HG03108 (cell line): ENCODE measurements around the gene PIK3C3.

Experiments used
- ATAC-seq: cut with Tn5 transposase; IDR thresholded peaks from one replicate; pipeline ENCODE4 v1.9.1; 2021; ENCODE audit warnings: moderate library complexity; ENCODE audit not compliant: unreplicated experiment

The PIK3C3 gene

DNA sequence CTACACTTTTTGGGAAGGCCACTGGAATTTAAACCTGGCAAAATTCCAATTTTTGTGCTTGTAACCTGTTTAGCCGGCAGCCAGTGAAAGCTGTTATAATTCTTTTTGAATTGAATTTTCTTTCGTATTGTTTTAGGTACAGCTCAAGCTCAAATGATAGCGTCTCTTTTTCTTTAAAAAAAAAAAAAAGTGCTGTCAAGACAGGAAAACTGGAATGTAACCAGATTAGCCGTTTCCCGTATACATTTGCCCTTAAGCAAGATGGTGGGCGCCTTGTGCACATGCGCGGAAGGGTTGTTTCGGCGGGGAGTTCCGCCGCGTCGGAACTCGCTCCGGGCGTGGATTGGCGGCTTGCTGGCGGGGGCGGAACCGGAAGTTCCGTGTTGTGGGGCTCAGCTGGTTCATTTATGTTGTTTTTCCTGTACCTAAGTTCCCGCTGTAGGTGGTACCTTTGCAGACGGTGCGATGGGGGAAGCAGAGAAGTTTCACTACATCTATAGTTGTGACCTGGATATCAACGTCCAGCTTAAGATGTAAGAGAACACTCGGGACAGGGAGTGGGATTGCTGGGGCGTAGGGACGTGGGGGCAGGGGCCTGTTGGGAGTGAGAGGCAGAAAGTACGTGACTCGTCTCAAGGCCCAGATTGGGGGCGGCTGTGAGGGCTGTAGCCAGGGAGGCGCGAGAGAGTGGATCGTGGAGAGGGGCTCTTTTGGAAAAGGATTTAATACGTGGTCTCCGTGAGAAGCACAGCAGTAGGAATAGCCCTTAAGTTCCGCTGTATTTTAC lies at the start of gene PIK3C3:
Gene PIK3C3 (plus strand): TSS at position 408 of the 787 bp plus-strand sequence. CDS start 58 bp downstream, at position 466.
- ATAC-seq = peak; percentile 94

DNA sequence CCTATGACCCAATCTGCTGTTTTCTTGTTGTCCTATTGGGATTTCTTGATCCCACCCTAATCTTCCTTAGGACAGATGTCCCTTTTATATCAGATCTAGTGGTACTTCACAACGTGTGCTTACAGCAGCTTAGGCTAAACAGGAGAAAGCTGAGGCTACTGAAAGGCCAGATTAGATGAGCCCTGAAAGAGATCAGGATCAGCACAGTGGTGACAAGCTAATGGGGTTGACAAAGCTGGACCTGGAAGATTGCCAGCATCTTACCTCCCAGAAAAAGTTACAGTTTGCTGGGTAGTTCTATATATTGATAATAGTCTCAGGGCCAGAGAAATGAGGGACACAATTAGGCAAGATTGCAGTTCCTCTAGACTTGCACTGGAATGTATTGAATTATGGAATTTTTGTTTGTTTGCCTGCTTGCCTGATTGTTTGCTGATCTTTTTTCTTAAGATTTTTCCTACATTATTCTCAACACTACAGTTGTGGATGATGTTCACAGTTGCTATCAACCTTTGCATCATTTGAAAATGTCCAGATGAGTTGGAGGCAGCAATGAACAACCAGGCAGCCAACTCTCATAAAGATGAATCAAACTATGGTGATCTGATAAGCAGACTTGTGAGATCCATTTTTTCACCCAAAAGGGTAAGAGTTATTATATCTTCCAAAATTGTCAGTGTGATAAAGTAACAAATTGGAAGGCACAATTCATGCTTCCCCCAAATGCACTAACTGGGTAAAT lies 49.1 kb upstream of the PIK3C3 start:
- no peak for ATAC-seq

DNA sequence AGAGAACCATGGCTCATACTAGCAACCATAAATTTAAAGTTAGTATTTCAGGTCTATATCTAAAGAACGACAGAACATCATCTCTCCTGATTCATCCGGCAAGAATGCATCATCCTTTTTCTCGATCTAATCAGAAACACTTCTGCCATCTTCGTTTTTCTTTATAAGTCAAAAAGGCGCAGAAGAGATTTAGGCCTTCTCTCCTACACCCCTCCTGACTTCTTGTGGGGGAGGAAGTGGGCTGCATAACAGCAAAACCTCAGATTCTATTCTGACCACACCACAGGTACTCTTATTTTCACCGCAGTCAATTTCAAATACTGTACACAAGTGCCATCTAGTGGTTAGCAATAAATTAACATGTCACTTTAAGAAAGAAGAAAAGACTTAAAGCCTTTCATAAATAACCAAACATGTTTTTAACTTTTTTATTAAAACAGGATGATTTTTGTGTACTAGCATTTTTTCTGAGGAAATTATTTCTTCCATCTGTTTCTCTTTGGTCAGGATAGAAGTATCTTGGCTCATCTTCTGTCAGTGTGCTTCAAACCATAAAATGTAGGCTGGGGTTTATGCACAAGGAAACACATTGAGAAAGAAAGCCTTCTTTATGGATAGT lies 48.4 kb upstream of the PIK3C3 start:
- peak; percentile 80 for ATAC-seq

DNA sequence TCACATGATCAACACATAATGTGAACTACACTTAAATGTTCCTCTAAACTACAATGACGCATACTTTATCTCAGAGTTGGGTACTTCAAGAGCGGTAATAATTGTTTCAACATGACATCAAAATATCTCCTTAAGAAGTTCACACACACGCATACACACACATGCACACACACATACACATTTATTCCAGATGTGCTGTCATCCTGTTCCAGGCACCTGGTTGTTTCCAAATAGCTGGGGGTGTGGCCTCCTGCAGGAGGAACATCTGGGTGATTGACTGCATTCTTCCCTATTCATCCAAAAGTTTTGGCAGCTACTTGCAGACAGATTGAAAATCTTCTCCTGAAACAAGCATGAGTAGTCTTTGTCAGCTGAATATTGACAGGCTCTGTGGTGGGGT lies 37.9 kb upstream of the PIK3C3 start:
- no peak for ATAC-seq

DNA sequence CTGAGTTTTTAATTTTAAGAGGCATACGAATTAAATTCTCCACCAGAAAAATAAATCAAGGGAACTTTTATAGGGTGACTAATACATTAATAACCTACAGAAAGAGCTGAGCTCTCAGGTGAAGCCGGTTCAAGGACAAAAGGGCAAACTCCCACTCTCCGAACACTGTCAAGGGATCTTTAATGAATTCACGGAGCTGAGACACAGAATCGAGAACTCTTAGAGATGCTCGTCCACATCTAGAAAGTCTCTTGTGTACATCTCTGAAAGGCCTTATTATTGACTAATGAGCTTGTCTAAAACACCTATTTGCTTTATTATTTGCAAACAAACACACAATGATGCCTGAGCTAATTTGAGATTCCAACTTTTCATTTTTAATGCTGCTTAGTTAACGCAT lies 33.3 kb upstream of the PIK3C3 start:
- ATAC-seq = no peak

DNA sequence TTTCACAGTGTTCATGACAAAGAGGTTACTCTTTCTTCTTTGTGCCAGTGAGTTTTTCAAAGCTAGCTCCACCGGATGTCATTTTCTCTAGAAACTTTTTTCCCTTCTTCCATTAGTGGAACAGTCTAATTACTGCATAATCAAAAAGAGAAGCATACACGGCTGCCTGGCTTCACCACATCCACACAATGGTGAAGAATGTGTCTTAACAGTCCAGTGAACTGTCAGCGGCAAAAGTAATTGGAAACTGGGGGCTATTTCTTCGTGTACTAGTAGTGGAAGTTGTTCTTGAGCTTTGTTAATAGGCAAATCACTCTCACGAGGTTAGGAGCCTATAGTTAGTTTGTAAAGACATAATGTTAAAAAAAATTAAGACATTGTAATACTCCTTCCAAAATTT lies 32.9 kb upstream of the PIK3C3 start:
- no peak for ATAC-seq

DNA sequence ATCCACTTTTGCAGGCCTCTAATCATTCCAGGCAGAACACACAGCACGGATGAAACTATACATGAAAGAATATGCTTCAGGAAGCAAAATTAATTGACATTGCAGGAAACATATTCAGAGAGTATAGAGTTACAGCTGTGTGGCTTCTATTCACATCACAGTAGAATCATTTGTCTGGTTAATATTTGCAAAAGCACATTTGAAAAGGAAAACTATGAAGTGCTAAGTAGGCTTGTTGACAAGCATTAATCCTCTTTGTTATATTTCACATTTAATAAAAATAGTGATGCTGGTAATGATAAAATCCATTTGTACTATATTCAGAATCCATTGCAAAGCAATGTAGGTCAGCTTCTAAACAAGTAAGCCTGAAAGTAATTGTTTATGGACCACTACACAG lies 32.2 kb upstream of the PIK3C3 start:
- no peak for ATAC-seq

DNA sequence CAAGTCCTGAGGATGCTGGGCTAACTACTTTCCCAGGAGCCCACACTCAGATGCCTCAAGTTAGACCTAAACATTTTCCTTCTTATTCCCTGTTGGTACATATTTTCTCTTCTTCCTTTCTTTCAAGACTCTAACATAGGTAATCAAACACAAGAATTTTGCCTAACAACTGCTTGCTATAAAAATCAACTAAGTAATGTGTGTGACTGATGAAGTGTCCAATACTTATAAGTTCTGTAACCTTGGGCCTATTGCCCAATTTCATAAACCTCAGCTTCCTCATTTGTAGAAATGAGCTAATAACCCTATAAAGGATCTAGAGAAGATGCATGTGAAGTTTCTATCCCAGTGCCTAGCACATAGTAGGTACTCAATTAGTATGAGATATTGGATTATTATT lies 31.6 kb upstream of the PIK3C3 start:
- ATAC-seq = no peak

DNA sequence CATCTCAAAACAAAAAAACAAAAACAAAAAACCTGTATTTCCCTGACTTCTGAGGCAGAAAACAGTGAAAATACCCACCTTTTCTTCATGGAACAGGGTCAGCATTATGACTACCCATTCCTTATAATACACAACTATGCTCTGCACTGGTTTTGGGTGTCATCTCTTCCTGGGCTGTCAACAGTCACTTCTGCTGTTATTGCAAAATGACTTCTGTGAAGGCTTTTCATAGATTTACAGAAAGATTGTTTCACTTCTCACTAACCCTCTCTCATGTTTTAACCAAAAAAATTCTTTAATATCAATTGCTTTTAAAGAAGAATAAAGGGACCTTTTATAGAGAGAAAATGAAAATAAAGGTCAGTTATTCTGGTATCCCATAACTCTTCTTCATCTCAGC lies 26.5 kb upstream of the PIK3C3 start:
- ATAC-seq = no peak

DNA sequence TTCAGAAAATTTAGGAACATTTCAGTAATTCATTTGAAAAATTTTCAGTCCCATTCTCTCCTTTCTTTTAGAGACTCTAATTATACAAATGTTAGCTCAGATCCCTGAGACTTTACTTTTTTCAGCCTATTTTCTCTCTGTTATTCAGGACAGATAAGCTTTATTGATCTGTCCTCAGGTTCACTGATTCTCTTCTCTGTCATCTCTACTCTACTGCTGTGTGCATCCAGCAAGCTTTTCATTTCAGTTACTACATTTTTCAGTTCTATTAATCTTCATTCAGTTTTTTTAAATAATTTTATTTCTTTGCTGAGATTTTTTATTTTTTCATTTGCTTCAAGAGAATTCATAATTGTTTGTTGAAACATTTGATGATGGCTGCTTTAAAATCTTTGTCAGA lies 22.1 kb upstream of the PIK3C3 start:
- ATAC-seq = no peak

DNA sequence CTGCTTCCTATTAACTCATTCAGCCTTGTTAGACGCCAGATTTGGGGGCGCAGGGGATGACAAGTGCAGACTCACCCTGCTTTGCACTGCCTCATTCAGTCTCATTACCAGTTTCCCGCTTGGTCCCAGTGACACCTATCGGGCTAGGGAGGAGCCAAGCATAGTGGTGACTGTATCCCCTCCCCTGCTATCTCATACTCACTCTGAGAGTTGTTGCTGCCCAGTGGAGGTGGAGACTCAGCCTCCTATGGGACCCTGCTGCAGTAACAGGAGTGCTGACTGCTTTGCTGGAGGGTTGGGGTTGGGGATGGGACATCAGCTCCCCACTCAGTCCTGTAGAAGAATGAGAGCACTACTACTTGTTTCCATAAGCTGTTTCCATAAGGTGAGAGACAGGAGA lies 21.3 kb upstream of the PIK3C3 start:
- ATAC-seq = no peak

DNA sequence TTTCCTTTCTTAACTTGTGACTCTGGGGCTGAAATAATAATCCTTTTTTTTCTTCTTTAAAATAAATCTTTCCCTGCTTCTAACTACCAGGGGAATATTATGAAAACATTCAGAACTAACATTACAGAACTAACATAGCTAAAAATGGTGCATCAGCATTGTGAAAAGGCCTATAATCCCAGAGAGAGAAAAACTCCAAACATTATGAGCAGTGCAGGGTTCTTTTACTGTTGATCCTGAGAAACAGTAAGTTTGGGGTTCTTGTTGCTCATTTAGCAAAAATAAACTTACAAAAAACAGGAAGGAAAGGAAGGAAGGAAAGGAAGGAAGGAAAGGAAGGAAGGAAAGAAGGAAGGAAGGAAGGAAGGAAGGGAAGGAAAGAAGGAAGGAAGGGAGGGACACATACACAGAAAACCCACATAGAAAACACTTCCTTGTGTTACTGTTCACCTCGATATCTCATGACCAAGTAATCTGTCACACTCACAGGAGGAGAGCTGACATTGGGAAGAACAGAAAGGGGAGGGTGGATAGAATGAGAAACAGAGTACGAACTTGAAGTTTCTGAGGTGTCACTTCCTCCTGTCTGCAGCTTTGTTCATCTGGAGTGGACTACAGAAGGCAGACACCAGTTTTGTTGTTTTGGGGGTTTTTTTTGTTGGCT lies 18.4 kb upstream of the PIK3C3 start:
- no peak for ATAC-seq

DNA sequence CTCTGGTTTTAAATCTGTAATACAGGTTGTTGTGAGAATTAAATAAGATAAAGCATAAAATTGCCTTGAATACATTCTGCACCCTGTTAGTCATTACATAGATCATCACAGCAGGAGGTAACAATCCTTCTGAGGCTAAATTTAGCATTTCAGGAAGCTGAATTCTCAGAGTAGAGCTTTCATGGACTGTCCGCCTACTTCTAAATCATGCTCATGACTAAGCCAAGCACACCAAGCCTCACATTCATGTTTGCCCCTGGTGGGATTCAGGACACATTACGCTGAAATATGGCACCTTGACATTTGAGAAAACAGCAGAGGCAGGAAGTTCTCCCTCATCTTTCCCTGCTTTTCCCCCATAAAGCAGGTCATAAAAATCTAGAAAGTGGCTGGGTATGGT lies 16.6 kb upstream of the PIK3C3 start:
- ATAC-seq = no peak

DNA sequence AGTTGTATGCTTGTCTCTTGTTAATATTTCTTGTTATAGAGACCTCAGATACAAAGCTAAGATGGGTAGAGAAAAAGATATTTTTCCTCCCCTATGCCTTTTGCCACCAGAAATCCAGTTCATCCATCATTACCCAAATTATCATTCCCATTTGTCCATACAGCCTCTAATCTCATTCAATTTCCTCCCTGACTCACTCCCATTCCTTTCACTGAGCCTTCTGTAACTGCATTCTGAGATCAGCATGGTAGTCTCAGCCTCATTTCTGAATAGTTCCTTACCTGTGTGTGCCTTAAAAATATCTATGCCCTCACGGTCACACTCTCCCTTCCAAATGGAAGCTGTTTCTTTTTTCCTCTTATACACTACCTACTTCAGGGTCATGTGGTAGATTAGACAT lies 15.7 kb upstream of the PIK3C3 start:
- no peak for ATAC-seq

DNA sequence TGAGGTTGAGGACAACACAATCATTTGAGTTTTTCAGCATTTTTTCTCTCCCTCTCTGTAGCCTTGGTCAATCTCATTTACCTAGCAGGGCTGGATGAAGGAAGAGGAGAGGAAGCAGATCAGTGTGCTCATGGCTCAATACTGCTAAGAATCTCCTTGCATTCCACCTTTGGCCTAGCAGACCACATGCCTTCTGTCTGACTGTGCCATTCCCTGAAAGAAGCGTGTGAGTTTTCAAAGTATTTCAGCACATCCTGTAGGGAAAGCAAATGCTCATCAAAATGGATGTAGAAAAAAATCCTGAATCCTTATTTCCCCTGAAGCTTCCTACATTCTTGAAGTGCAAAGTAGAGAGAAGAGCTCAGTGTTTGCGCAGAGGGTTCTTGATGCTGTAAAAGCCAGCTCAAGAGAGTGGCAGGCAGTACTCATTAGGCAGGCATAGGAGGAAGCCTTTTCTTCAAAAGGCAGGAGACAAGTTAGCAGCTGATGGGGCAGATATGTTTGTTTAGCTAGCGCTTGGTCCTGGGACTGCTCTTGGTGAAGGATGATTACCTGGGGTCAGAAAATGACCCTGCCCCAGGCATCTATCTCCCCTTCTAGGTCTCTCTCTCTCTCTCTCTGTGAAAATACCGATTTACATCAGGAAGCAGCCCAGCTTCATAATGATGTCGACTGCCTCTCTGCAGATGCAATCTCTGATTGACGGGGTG lies 14.4 kb upstream of the PIK3C3 start:
- ATAC-seq = no peak

DNA sequence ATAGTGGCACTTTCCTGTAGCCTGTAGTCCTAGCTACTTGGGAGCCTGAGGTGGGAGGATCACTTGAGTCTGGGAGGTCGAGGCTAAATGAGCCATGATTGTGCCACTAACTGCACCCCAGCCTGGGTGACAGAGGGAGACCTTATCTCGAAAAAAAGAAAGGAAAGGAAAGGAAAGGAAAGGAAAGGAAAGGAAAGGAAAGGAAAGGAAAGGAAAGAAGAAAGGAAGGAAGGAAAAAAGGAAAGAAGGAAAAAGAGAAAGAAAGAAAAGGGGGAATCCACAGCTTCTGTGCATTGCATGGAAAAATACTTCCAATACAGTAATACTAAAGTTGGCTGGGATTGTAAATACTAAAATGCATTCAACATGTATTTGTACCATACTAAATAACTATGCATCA lies 12.8 kb upstream of the PIK3C3 start:
- no peak for ATAC-seq

DNA sequence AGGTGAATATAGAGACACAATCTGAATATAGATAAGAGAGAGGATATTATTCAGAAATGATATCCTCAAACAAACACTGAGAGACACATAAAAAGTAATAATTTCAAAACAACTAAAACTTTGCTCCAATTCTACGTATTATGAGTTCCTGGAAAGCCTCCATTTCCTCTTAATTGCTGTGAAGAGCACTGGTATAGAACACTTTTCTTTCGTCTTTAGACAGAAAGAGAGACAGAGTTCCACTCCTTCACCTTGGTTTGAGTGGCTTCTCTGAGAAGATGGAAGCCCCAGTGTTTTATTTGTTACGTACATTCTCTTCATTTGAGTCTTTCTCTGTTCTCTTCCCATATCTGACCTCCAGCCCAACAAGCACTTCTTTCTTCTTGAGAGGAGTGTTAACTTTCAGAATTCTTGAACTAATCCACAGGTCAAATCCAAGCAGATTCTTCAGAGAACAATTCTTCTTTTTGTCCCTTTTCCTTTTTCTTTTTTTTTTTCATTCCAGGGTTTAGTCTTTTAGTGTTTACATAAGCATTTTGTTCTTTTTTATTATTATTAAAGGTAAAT lies 6.4 kb upstream of the PIK3C3 start:
- no peak for ATAC-seq

DNA sequence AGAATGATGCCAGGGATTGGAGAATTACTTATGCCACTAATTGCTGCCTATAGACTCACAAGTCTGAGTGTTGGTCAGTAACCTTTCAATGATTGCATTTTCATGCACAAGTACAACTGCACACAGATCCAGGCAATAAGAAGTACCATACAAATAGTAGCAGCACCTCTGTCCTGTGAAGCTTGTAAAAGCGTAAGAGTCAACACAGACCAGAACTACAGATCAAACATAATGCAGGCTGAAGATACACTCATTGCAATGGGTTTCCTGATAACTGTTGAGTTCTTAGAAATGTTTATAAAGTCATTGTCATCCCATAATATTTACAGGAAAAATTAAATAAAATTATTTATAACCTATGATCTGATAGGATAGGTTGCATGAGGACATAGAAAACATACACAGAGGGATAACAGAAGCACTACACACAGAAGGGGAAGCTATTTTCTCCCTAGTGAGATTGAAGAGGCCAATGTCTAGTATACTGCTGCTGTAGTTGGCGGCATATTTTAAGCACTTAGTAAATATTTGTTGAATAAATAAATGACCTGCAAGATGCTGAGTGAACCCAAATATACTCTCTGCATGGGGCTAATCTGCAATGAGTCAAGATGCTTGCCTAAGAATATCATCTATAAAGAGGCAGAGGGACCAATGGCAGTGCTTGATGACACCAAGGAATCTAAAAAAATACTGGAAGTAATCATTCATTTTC lies 5.7 kb upstream of the PIK3C3 start:
- ATAC-seq = no peak

DNA sequence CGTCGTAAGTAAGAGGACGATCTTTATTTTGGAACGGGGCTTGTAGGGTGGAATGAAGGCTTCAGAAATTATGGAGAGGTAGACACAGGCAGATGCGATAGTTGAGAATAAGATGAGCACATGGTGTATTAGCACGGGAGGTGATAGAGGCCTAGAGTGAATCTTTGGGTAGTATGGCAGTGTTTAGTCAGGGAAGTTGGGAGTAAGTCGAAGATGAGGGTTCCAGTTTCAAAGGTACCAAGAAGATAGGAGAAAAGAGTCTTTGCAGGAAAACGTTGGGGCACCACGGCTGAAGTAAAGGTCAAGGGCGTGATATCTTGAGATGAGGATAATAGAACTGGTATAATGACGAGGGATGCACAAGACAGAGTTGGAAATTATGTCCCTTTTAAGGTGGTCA lies 654 bp downstream of the PIK3C3 start:
- ATAC-seq = no peak

DNA sequence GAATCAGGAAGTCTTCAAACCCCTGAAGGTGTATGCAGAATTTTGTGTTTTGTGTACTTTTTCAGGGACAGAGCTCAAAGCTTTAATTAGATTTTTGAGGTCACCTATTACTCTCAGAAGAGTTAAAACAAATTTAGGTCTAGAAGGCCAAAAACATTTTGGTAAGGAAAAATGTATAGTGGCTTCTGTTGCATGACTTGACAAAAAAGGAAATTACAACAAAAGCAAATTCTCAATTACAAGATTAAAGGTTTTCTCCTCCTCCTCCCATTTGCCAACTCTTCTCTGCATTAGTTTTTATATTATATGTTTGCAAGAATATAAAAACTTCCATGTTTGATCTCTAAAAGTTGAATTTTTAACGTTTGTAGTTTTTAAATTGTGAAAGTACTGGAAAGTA lies 4.0 kb downstream of the PIK3C3 start:
- no peak for ATAC-seq
